Measurements from ENCODE around the gene RNF26.

RNF26 gene

GRCh38 chr11:119361941-119362725, 27.8 kb downstream of the RNF26 start:
- H3K27me3 Mint-ChIP-seq (ENCODE audit: low read depth) = peaks cover 33% of the 10 kb centered on the region
- H3K4me3 Mint-ChIP-seq = no peak overlapping the region

GRCh38 chr11:119362741-119363080, 28.4 kb downstream of the RNF26 start:
- no peak for DNase-seq (ENCODE audit: low spot score)
- H3K27ac Mint-ChIP-seq = no peak overlapping the region
- H3K36me3 Mint-ChIP-seq (ENCODE audit: low read depth) = no peaks in the 10 kb centered on the region
- H3K27me3 Mint-ChIP-seq (ENCODE audit: low read depth) = peaks cover 35% of the 10 kb centered on the region
- H3K4me3 Mint-ChIP-seq = no peak overlapping the region
- no peaks in the 10 kb centered on the region for H3K9me3 Mint-ChIP-seq
- H3K4me1 Mint-ChIP-seq (ENCODE audit: low read depth) = peaks cover 10% of the 10 kb centered on the region

More at GRCh38 chr11:119361941-119362725, 27.8 kb downstream of the RNF26 start:
- H3K4me1 Mint-ChIP-seq (ENCODE audit: low read depth) = peaks cover 10% of the 10 kb centered on the region
- H3K27ac Mint-ChIP-seq = no peak overlapping the region
- H3K9me3 Mint-ChIP-seq = no peaks in the 10 kb centered on the region
- DNase-seq (ENCODE audit: low spot score) = no peak
- no peaks in the 10 kb centered on the region for H3K36me3 Mint-ChIP-seq (ENCODE audit: low read depth)

GRCh38 chr11:119363081-119363850, 28.9 kb downstream of the RNF26 start:
- no peaks in the 10 kb centered on the region for H3K9me3 Mint-ChIP-seq
- no peak overlapping the region for H3K27ac Mint-ChIP-seq
- H3K4me3 Mint-ChIP-seq = peak overlapping the region; percentile 36
- H3K36me3 Mint-ChIP-seq (ENCODE audit: low read depth) = no peaks in the 10 kb centered on the region
- peaks cover 35% of the 10 kb centered on the region for H3K27me3 Mint-ChIP-seq (ENCODE audit: low read depth)
- no peak for DNase-seq (ENCODE audit: low spot score)
- H3K4me1 Mint-ChIP-seq (ENCODE audit: low read depth) = peaks cover 10% of the 10 kb centered on the region

GRCh38 chr11:119363851-119364590, 29.7 kb downstream of the RNF26 start:
- H3K27ac Mint-ChIP-seq = no peak overlapping the region
- peak overlapping the region; percentile 87 for H3K4me3 Mint-ChIP-seq
- peaks cover 35% of the 10 kb centered on the region for H3K27me3 Mint-ChIP-seq (ENCODE audit: low read depth)
- peaks cover 10% of the 10 kb centered on the region for H3K4me1 Mint-ChIP-seq (ENCODE audit: low read depth)
- H3K36me3 Mint-ChIP-seq (ENCODE audit: low read depth) = no peaks in the 10 kb centered on the region
- no peaks in the 10 kb centered on the region for H3K9me3 Mint-ChIP-seq
- DNase-seq (ENCODE audit: low spot score) = peak; percentile 60

GRCh38 chr11:119365071-119365591, 30.8 kb downstream of the RNF26 start:
- H3K4me1 Mint-ChIP-seq (ENCODE audit: low read depth) = peaks cover 5% of the 10 kb centered on the region
- no peaks in the 10 kb centered on the region for H3K36me3 Mint-ChIP-seq (ENCODE audit: low read depth)
- H3K27me3 Mint-ChIP-seq (ENCODE audit: low read depth) = peaks cover 35% of the 10 kb centered on the region
- H3K9me3 Mint-ChIP-seq = no peaks in the 10 kb centered on the region
- H3K4me3 Mint-ChIP-seq = peak overlapping the region; percentile 87
- DNase-seq (ENCODE audit: low spot score) = no peak
- H3K27ac Mint-ChIP-seq = no peak overlapping the region

- Mint-ChIP-seq H3K9me3 (no peaks in the 10 kb centered on the region), H3K4me1 (ENCODE audit: low read depth) (peaks cover 5% of the 10 kb centered on the region), H3K36me3 (ENCODE audit: low read depth) (no peaks in the 10 kb centered on the region), H3K27ac (no peak overlapping the region), H3K4me3 (no peak overlapping the region), H3K27me3 (ENCODE audit: low read depth) (peaks cover 35% of the 10 kb centered on the region)
- DNase-seq (ENCODE audit: low spot score) = no peak
These were observed 32.6 kb downstream of the RNF26 start for GRCh38 chr11:119366690-119367620.

- DNase-seq (ENCODE audit: low spot score) = no peak
- peaks cover 28% of the 10 kb centered on the region for H3K27me3 Mint-ChIP-seq (ENCODE audit: low read depth)
- H3K4me3 Mint-ChIP-seq = no peak overlapping the region
- no peaks in the 10 kb centered on the region for H3K9me3 Mint-ChIP-seq
- no peaks in the 10 kb centered on the region for H3K36me3 Mint-ChIP-seq (ENCODE audit: low read depth)
- H3K4me1 Mint-ChIP-seq (ENCODE audit: low read depth) = peaks cover 5% of the 10 kb centered on the region
- H3K27ac Mint-ChIP-seq = no peak overlapping the region
These were observed 33.4 kb downstream of the RNF26 start for GRCh38 chr11:119367661-119368120.

- peaks cover 2% of the 10 kb centered on the region for H3K4me1 Mint-ChIP-seq (ENCODE audit: low read depth)
- no peak for DNase-seq (ENCODE audit: low spot score)
- H3K27ac Mint-ChIP-seq = no peak overlapping the region
- H3K9me3 Mint-ChIP-seq = no peaks in the 10 kb centered on the region
- H3K4me3 Mint-ChIP-seq = no peak overlapping the region
- no peaks in the 10 kb centered on the region for H3K36me3 Mint-ChIP-seq (ENCODE audit: low read depth)
- H3K27me3 Mint-ChIP-seq (ENCODE audit: low read depth) = peaks cover 25% of the 10 kb centered on the region
These were observed 34.1 kb downstream of the RNF26 start for GRCh38 chr11:119368121-119369034.

GRCh38 chr11:119369132-119369925, 35.0 kb downstream of the RNF26 start:
- no peak overlapping the region for H3K4me3 Mint-ChIP-seq
- no peak overlapping the region for H3K27ac Mint-ChIP-seq
- no peaks in the 10 kb centered on the region for H3K9me3 Mint-ChIP-seq
- H3K4me1 Mint-ChIP-seq (ENCODE audit: low read depth) = peaks cover 2% of the 10 kb centered on the region
- no peaks in the 10 kb centered on the region for H3K36me3 Mint-ChIP-seq (ENCODE audit: low read depth)
- peaks cover 25% of the 10 kb centered on the region for H3K27me3 Mint-ChIP-seq (ENCODE audit: low read depth)
- DNase-seq (ENCODE audit: low spot score) = no peak

- H3K27me3 Mint-ChIP-seq (ENCODE audit: low read depth) = peaks cover 12% of the 10 kb centered on the region
- H3K27ac Mint-ChIP-seq = no peak overlapping the region
- DNase-seq (ENCODE audit: low spot score) = no peak
- H3K4me1 Mint-ChIP-seq (ENCODE audit: low read depth) = no peaks in the 10 kb centered on the region
- no peaks in the 10 kb centered on the region for H3K9me3 Mint-ChIP-seq
- no peaks in the 10 kb centered on the region for H3K36me3 Mint-ChIP-seq (ENCODE audit: low read depth)
- no peak overlapping the region for H3K4me3 Mint-ChIP-seq
These were observed 36.2 kb downstream of the RNF26 start for GRCh38 chr11:119370486-119371046.

GRCh38 chr11:119371067-119371601, 36.8 kb downstream of the RNF26 start:
- DNase-seq (ENCODE audit: low spot score) = no peak
- Mint-ChIP-seq H3K36me3 (ENCODE audit: low read depth) (no peaks in the 10 kb centered on the region), H3K9me3 (no peaks in the 10 kb centered on the region), H3K4me1 (ENCODE audit: low read depth) (no peaks in the 10 kb centered on the region), H3K27ac (no peak overlapping the region), H3K4me3 (no peak overlapping the region), H3K27me3 (ENCODE audit: low read depth) (peaks cover 10% of the 10 kb centered on the region)

All from T-helper 2 cell treated with Interferon-gamma antibody and Interleukin-4, amounts not matched to agents 5 μg/mL and 100 μg/mL, for 36 hours (primary cell).